Retinal pigment epithelial cell (primary cell): Measurements from ENCODE around the gene BMERB1.

ENCODE experiments used
- DNase-seq: peaks from one replicate; pipeline ENCODE4 v3.0.0-alpha.2; 2010; ENCODE audit warnings: low read depth
- H3K4me3 ChIP-seq: 2 replicates; pipeline ENCODE4 v1.5.1; 2011; ENCODE audit warnings: mild to moderate bottlenecking, low read length, control low read depth, moderate library complexity
- TF ChIP-seq, protein P1 (sequence below): conservative IDR thresholded peaks from 2 replicates; pipeline ENCODE4 v1.5.1; 2011; ENCODE audit warnings: low read depth, low read length, control low read depth, inconsistent platforms

Gene BMERB1

DNA sequence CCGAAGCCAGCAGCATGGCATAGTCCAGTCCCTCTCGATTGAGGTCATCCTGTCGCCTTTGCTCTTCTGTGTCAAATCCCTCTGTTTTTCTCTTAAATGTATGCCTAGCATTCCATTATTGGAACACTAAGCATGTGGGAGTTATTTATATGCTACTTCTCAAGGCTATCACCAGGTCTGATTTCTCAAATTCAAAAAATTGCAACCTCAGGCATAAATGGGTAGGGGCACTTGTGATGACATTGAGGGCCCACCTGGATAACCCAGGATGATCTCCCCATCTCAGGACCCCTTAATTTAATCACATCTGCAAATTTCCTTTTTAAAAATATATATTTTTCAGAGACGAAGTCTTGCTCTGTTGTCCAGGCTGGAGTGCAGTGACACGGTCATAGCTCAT is 95.7 kb downstream of the BMERB1 start:
- TF ChIP-seq, protein P1, sequence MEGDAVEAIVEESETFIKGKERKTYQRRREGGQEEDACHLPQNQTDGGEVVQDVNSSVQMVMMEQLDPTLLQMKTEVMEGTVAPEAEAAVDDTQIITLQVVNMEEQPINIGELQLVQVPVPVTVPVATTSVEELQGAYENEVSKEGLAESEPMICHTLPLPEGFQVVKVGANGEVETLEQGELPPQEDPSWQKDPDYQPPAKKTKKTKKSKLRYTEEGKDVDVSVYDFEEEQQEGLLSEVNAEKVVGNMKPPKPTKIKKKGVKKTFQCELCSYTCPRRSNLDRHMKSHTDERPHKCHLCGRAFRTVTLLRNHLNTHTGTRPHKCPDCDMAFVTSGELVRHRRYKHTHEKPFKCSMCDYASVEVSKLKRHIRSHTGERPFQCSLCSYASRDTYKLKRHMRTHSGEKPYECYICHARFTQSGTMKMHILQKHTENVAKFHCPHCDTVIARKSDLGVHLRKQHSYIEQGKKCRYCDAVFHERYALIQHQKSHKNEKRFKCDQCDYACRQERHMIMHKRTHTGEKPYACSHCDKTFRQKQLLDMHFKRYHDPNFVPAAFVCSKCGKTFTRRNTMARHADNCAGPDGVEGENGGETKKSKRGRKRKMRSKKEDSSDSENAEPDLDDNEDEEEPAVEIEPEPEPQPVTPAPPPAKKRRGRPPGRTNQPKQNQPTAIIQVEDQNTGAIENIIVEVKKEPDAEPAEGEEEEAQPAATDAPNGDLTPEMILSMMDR, result no peak
- no peak for DNase-seq
- H3K4me3 ChIP-seq, result no peak overlapping the region

DNA sequence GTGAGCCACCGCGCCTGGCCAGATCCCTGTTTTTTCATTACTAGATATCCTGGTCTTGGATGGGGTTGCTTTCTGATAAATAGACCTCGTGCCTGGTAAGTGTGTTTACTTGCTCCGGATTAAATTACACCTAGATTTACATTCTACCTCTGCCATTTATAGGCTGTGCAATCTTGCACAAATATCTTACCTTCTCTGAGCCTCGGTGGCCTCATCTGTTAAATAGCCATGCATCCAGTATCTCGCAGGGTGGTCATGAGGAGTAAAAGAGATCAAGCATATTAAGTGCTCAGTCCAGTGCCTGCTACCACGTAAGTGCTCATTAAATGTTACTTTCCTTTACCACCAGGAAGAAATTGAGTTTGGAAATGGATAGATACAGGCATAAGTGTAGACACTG is 98.4 kb downstream of the BMERB1 start:
- no peak for DNase-seq
- TF ChIP-seq, protein P1, result no peak
- H3K4me3 ChIP-seq, result no peak overlapping the region

DNA sequence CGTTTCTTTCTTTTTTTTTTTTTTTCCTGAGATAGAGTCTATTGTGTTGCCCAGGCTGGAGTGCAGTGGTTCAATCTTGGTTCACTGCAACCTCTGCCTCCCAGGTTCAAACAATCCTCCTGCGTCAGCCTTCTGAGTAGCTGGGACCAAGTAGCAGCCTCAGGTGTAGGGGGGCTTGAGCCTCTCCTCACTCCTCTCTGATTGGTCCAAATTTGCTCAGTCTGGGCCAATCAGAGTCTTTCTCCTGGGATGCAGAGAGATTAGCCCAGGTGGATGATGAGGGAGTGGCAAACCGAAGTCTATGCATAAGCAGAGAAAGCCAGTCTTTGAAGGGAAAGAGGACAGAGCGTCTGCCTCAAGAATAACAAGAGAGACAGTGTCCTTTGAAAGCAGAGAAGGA is 99.0 kb downstream of the BMERB1 start:
- no peak overlapping the region for H3K4me3 ChIP-seq
- TF ChIP-seq, protein P1, result no peak
- no peak for DNase-seq

DNA sequence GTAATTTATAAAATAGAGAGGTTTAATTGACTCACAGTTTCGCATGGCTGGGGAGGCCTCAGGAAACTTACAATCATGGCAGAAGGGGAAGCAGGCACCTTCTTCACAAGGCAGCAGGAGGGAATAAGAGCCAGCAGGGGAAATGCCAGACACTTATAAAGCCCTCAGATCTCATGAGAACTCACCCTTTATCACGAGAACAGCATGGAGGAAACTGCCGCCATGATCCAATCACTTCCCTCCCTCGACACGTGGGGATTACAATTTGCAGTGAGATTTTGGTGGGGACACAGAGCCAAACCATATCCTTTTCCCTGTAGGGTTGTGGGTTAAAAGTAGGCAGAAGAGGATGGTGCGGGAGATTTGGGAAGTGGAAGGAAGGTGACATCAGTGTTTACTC is 101.4 kb downstream of the BMERB1 start:
- H3K4me3 ChIP-seq, result no peak overlapping the region
- DNase-seq, result no peak
- TF ChIP-seq, protein P1, result no peak

DNA sequence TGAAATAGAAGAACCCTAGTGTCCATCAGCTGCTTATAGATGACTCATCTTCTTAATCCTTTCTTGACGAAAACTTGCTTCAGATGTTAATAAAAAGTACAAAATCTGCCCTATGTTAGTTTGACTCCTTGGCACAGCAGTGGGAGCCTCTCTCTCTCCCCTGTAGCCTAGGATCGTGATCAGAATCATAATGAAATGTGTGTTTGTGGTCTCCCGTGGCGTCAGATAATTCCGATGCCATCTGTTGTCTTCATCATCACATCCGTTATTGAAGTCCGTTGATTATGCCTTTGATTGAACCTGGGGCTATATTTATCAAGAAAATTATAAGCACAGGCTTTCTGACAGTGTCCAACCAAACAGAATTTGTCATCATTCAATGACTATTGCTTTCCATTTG is 102.5 kb downstream of the BMERB1 start:
- TF ChIP-seq, protein P1, result no peak
- DNase-seq, result no peak

DNA sequence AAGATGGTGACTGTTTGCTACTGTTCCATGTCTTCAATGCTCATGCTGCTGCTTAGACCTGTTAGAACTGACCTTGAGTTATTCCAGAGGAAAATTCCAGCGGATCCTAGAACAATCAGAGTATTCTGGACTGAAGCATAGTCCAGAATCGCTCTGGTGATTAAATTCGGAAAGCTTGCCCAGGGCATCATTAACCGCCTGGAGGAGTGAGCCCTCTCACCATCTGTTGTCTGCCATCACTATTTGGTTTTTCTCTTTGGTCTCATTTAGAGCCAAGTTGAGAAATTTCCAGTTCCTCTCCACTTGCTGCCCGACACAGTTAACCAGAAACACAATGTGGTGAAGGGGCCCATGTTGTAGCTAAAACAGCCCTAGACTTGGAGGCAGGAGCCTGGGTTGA is 104.1 kb downstream of the BMERB1 start:
- no peak for DNase-seq
- H3K4me3 ChIP-seq, result no peak overlapping the region
- TF ChIP-seq, protein P1, result no peak

More for the DNA sequence above, 102.5 kb downstream of the BMERB1 start:
- no peak overlapping the region for H3K4me3 ChIP-seq

DNA sequence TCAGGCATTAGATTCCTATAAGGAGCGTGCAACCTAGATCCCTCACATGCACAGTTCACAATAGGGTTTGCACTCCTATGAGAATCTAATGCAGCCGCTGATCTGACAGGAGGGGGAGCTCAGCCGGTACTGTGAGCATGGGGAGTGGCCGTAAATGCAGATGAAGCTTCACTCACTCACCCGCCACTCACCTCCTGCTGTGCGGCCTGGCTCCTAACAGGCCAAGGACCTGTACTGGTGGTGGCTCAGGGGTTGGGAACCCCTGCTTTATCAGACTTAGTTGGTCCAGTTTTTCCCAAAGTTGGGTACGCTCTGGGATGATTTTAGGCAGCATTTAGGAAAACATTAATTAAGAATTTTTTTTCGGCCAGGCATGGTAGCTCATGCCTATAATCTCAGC is 104.8 kb downstream of the BMERB1 start:
- TF ChIP-seq, protein P1, result no peak
- no peak for DNase-seq
- H3K4me3 ChIP-seq, result no peak overlapping the region
